DOHH2 (cell line): ENCODE results near the gene ZNF473.

Experiments used
- CTCF ChIP-seq: fragments of 200-600 bp; sonication (generic); IDR thresholded peaks from one replicate; pipeline ENCODE4 v1.5.1; 2014; ENCODE audit warnings: antibody characterized with exemption, mild to moderate bottlenecking, low read depth, low read length; ENCODE audit not compliant: poor library complexity, severe bottlenecking
- EZH2phosphoT487 ChIP-seq: fragments of 200-600 bp; sonication (generic); IDR thresholded peaks from 2 replicates; pipeline ENCODE4 v1.6.1; 2017; ENCODE audit warnings: borderline replicate concordance, mild to moderate bottlenecking, antibody characterized with exemption, low read length, moderate library complexity, mixed read lengths

- TF ChIP-seq CTCF (no peak), EZH2phosphoT487 (no peak)
These were observed 47.9 kb upstream of the ZNF473 start for GRCh38 chr19:49977881-49978280.
